Kasumi-1 (cell line): Measurements from ENCODE around the gene B3GLCT.
A peak's percentile ranks its signal among the peaks of the same experiment; 100 is the strongest.

Source experiments
- DNase-seq, 2 experiments: peaks; one replicate each; lab custom pipeline; 2025; lab: John Stamatoyannopoulos, UW

The B3GLCT gene

GRCh38 chr13:31223640-31224039, 23.9 kb downstream of the B3GLCT start:
- DNase-seq: no peak

- DNase-seq: no peak
Measured at GRCh38 chr13:31224174-31224669, 24.4 kb downstream of the B3GLCT start.

- no peak for DNase-seq
Measured at GRCh38 chr13:31224963-31225559, 25.3 kb downstream of the B3GLCT start.

GRCh38 chr13:31225998-31226675, 26.4 kb downstream of the B3GLCT start:
- no peak for DNase-seq

- no peak for DNase-seq
Measured at GRCh38 chr13:31227063-31227462, 27.3 kb downstream of the B3GLCT start.

- DNase-seq: no peak
Measured at GRCh38 chr13:31227870-31228269, 28.1 kb downstream of the B3GLCT start.

GRCh38 chr13:31234729-31235128, 35.0 kb downstream of the B3GLCT start:
- DNase-seq: peak; percentile 2 to 8

- peak; percentile 10 to 35 for DNase-seq
Measured at GRCh38 chr13:31236211-31236786, 36.5 kb downstream of the B3GLCT start.

- DNase-seq: no peak
Measured at GRCh38 chr13:31240921-31241320, 41.1 kb downstream of the B3GLCT start.

GRCh38 chr13:31242367-31242766, 42.6 kb downstream of the B3GLCT start:
- DNase-seq: no peak

- no peak for DNase-seq
Measured at GRCh38 chr13:31242916-31243315, 43.1 kb downstream of the B3GLCT start.

- DNase-seq: no peak
Measured at GRCh38 chr13:31245598-31246373, 46.0 kb downstream of the B3GLCT start.

- DNase-seq: no peak
Measured at GRCh38 chr13:31246918-31247317, 47.1 kb downstream of the B3GLCT start.

GRCh38 chr13:31248361-31248760, 48.6 kb downstream of the B3GLCT start:
- DNase-seq: no peak

GRCh38 chr13:31248965-31249539, 49.3 kb downstream of the B3GLCT start:
- no peak for DNase-seq

GRCh38 chr13:31250435-31250834, 50.7 kb downstream of the B3GLCT start:
- DNase-seq: no peak

GRCh38 chr13:31261241-31261640, 61.5 kb downstream of the B3GLCT start:
- no peak for DNase-seq

GRCh38 chr13:31263346-31263745, 63.6 kb downstream of the B3GLCT start:
- DNase-seq: no peak

GRCh38 chr13:31264151-31264550, 64.4 kb downstream of the B3GLCT start:
- DNase-seq: no peak

GRCh38 chr13:31267126-31267784, 67.5 kb downstream of the B3GLCT start:
- no peak for DNase-seq

- no peak for DNase-seq
Measured at GRCh38 chr13:31274390-31274789, 74.6 kb downstream of the B3GLCT start.

- no peak for DNase-seq
Measured at GRCh38 chr13:31276421-31276820, 76.6 kb downstream of the B3GLCT start.
